ENCODE results near the gene ALX4. TPM values are rescaled to one million over a fixed set of nuclear protein-coding genes. Genes with fewer than 3 reads are reported as not detected.

The ALX4 gene
- total RNA-seq, result 0.05 TPM
- long read RNA-seq, partial matches to known transcripts, result 0 of 2 reads
- long read RNA-seq, other reads (novel, unspliced or antisense), result 2 of 2 reads

- DNase-seq (ENCODE audit: low spot score), result no peak
- intact Hi-C loops (cut with DNase I), result no loop called here
Observed at GRCh38 chr11:44309478-44310205, at the start of gene ALX4. TSS of gene ALX4 (minus strand) at chr11:44310139. CDS start at chr11:44310062, 77 bp downstream.

GRCh38 chr11:44359162-44359561 lies 49.2 kb upstream of the ALX4 start:
- no peak for DNase-seq (ENCODE audit: low spot score)

GRCh38 chr11:44358713-44359112 lies 48.8 kb upstream of the ALX4 start:
- DNase-seq (ENCODE audit: low spot score), result no peak
- intact Hi-C loops (cut with DNase I), result no loop called here

More at GRCh38 chr11:44359162-44359561, 49.2 kb upstream of the ALX4 start:
- intact Hi-C loops (cut with DNase I), result no loop called here

- intact Hi-C loops (cut with DNase I), result no loop called here
- DNase-seq (ENCODE audit: low spot score), result no peak
Observed at GRCh38 chr11:44357711-44358110, 47.8 kb upstream of the ALX4 start.

- intact Hi-C loops (cut with DNase I), result no loop called here
- DNase-seq (ENCODE audit: low spot score), result no peak
Observed at GRCh38 chr11:44356351-44356750, 46.4 kb upstream of the ALX4 start.

- intact Hi-C loops (cut with DNase I), result no loop called here
- no peak for DNase-seq (ENCODE audit: low spot score)
Observed at GRCh38 chr11:44351898-44352498, 42.1 kb upstream of the ALX4 start.

GRCh38 chr11:44351006-44351660 lies 41.2 kb upstream of the ALX4 start:
- intact Hi-C loops (cut with DNase I), result no loop called here
- DNase-seq (ENCODE audit: low spot score), result no peak

GRCh38 chr11:44349328-44349727 lies 39.4 kb upstream of the ALX4 start:
- no peak for DNase-seq (ENCODE audit: low spot score)
- intact Hi-C loops (cut with DNase I), result no loop called here

- intact Hi-C loops (cut with DNase I), result no loop called here
- DNase-seq (ENCODE audit: low spot score), result no peak
Observed at GRCh38 chr11:44348721-44349120, 38.8 kb upstream of the ALX4 start.

GRCh38 chr11:44348114-44348513 lies 38.2 kb upstream of the ALX4 start:
- intact Hi-C loops (cut with DNase I), result no loop called here
- DNase-seq (ENCODE audit: low spot score), result no peak

- DNase-seq (ENCODE audit: low spot score), result no peak
- intact Hi-C loops (cut with DNase I), result no loop called here
Observed at GRCh38 chr11:44347538-44347937, 37.6 kb upstream of the ALX4 start.

- DNase-seq (ENCODE audit: low spot score), result peak; percentile 63
- intact Hi-C loops (cut with DNase I), result no loop called here
Observed at GRCh38 chr11:44346983-44347382, 37.0 kb upstream of the ALX4 start.

- intact Hi-C loops (cut with DNase I), result no loop called here
- DNase-seq (ENCODE audit: low spot score), result peak; percentile 63
Observed at GRCh38 chr11:44345781-44346180, 35.8 kb upstream of the ALX4 start.

GRCh38 chr11:44344921-44345320 lies 35.0 kb upstream of the ALX4 start:
- DNase-seq (ENCODE audit: low spot score), result no peak
- intact Hi-C loops (cut with DNase I), result no loop called here

GRCh38 chr11:44344423-44344820 lies 34.5 kb upstream of the ALX4 start:
- intact Hi-C loops (cut with DNase I), result no loop called here
- peak; percentile 38 for DNase-seq (ENCODE audit: low spot score)

GRCh38 chr11:44343778-44344422 lies 34.0 kb upstream of the ALX4 start:
- intact Hi-C loops (cut with DNase I), result no loop called here
- DNase-seq (ENCODE audit: low spot score), result no peak

GRCh38 chr11:44342616-44343015 lies 32.7 kb upstream of the ALX4 start:
- intact Hi-C loops (cut with DNase I), result no loop called here
- peak; percentile 9 for DNase-seq (ENCODE audit: low spot score)

GRCh38 chr11:44340656-44341055 lies 30.7 kb upstream of the ALX4 start:
- intact Hi-C loops (cut with DNase I), result no loop called here
- peak; percentile 36 for DNase-seq (ENCODE audit: low spot score)

- peak; percentile 44 for DNase-seq (ENCODE audit: low spot score)
- intact Hi-C loops (cut with DNase I), result no loop called here
Observed at GRCh38 chr11:44339530-44339883, 29.6 kb upstream of the ALX4 start.

Data from cardiac septum (tissue), 1 donor.